HepG2 (cell line): ENCODE data around the gene CMAS.

Experiments used
- CBFB ChIP-seq: sonication (generic); formaldehyde crosslinking; IDR thresholded peaks from 2 replicates; pipeline ENCODE4 v1.4.0; 2020; ENCODE audit warnings: missing genetic modification reagents
- CBX5 ChIP-seq: sonication (generic); formaldehyde crosslinking; IDR thresholded peaks from 2 replicates; pipeline ENCODE4 v1.4.0; 2020; ENCODE audit warnings: missing genetic modification reagents, borderline replicate concordance
- FOXK2 ChIP-seq: fragments of 450-650 bp; IDR thresholded peaks from 2 replicates; pipeline ENCODE4 v1.6.1; 2016
- JUN ChIP-seq: sonication (generic); formaldehyde crosslinking; IDR thresholded peaks from 2 replicates; pipeline ENCODE4 v1.4.0; 2020; ENCODE audit warnings: mild to moderate bottlenecking, missing genetic modification reagents
- MAFF ChIP-seq: IDR thresholded peaks from 2 replicates; pipeline ENCODE4 v1.6.1; 2011; ENCODE audit warnings: low read depth, low read length, improper control_type of control experiment
- NCOR1 ChIP-seq: fragments of 200-600 bp; sonication (generic); IDR thresholded peaks from 2 replicates; pipeline ENCODE4 v1.7.0; 2017; ENCODE audit warnings: antibody characterized with exemption, low read length, borderline replicate concordance
- POLR2AphosphoS2 ChIP-seq: IDR thresholded peaks from 2 replicates; pipeline ENCODE4 v1.6.1; 2011; ENCODE audit warnings: low read depth, low read length, improper control_type of control experiment
- ZKSCAN5 ChIP-seq: sonication (generic); formaldehyde crosslinking; IDR thresholded peaks from 2 replicates; pipeline ENCODE4 v1.5.1; 2020; ENCODE audit warnings: mild to moderate bottlenecking, missing genetic modification reagents
- TF ChIP-seq, protein P1 (sequence below): sonication (generic); formaldehyde crosslinking; IDR thresholded peaks from 2 replicates; pipeline ENCODE4 v1.5.0; 2020; ENCODE audit warnings: mild to moderate bottlenecking, missing genetic modification reagents, moderate library complexity
- TF ChIP-seq, protein P2 (sequence below): sonication (generic); formaldehyde crosslinking; IDR thresholded peaks from 2 replicates; pipeline ENCODE4 v1.5.1; 2020; ENCODE audit warnings: missing genetic modification reagents, mild to moderate bottlenecking, borderline replicate concordance
- TF ChIP-seq, protein P3 (sequence below): sonication (generic); formaldehyde crosslinking; IDR thresholded peaks from 2 replicates; pipeline ENCODE4 v1.4.0; 2020; ENCODE audit warnings: missing genetic modification reagents, mild to moderate bottlenecking, borderline replicate concordance
- TF ChIP-seq, protein P4 (sequence below): sonication (generic); formaldehyde crosslinking; conservative IDR thresholded peaks from 2 replicates; pipeline ENCODE4 v1.5.0; 2020; ENCODE audit warnings: missing genetic modification reagents

DNA sequence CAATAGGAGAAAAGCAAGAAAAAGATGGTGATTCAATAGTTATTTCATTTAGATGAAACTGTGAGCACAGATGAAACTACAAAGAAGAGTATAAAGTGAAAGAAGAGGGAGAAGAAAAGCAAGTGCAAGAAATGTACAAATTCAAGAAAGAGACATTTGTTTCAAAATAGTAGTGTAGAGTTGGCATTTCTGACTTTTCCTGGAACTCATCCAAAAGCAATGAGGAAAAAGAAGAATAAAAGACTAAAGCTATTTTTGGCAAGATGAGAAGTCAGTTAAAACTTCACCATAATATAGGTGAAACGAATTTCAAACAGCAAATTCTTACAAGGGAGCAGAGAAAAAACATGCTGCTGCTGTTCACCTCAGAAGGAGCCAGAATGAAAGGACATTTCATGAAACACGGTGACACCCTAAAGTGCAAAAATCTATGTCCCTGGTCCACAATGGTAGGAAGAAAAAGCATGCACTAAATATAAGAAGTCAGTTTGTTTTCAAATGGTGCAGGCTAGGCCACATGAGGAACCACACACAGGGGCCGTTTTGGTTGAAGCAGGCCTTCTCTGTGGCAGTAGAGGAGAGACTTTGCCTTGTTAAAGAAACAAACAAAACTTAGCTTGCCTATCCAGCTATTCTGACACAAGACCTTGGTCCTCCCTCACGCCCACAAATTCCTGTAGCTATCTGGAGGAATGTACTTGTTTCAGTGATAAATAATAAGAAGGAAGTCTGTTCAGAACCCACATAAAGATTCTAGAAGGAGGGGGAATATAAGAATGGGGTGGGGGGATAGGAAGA, 11.1 kb upstream of the CMAS start:
- TF ChIP-seq, protein P1, sequence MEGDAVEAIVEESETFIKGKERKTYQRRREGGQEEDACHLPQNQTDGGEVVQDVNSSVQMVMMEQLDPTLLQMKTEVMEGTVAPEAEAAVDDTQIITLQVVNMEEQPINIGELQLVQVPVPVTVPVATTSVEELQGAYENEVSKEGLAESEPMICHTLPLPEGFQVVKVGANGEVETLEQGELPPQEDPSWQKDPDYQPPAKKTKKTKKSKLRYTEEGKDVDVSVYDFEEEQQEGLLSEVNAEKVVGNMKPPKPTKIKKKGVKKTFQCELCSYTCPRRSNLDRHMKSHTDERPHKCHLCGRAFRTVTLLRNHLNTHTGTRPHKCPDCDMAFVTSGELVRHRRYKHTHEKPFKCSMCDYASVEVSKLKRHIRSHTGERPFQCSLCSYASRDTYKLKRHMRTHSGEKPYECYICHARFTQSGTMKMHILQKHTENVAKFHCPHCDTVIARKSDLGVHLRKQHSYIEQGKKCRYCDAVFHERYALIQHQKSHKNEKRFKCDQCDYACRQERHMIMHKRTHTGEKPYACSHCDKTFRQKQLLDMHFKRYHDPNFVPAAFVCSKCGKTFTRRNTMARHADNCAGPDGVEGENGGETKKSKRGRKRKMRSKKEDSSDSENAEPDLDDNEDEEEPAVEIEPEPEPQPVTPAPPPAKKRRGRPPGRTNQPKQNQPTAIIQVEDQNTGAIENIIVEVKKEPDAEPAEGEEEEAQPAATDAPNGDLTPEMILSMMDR (CRISPR knock-in tag), result no peak
- no peak for TF ChIP-seq NCOR1
- TF ChIP-seq, protein P2, sequence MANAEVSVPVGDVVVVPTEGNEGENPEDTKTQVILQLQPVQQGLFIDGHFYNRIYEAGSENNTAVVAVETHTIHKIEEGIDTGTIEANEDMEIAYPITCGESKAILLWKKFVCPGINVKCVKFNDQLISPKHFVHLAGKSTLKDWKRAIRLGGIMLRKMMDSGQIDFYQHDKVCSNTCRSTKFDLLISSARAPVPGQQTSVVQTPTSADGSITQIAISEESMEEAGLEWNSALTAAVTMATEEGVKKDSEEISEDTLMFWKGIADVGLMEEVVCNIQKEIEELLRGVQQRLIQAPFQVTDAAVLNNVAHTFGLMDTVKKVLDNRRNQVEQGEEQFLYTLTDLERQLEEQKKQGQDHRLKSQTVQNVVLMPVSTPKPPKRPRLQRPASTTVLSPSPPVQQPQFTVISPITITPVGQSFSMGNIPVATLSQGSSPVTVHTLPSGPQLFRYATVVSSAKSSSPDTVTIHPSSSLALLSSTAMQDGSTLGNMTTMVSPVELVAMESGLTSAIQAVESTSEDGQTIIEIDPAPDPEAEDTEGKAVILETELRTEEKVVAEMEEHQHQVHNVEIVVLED (CRISPR knock-in tag), result no peak
- no peak for TF ChIP-seq POLR2AphosphoS2
- no peak for TF ChIP-seq FOXK2
- no peak for TF ChIP-seq CBFB (CRISPR knock-in tag)
- TF ChIP-seq, protein P3, sequence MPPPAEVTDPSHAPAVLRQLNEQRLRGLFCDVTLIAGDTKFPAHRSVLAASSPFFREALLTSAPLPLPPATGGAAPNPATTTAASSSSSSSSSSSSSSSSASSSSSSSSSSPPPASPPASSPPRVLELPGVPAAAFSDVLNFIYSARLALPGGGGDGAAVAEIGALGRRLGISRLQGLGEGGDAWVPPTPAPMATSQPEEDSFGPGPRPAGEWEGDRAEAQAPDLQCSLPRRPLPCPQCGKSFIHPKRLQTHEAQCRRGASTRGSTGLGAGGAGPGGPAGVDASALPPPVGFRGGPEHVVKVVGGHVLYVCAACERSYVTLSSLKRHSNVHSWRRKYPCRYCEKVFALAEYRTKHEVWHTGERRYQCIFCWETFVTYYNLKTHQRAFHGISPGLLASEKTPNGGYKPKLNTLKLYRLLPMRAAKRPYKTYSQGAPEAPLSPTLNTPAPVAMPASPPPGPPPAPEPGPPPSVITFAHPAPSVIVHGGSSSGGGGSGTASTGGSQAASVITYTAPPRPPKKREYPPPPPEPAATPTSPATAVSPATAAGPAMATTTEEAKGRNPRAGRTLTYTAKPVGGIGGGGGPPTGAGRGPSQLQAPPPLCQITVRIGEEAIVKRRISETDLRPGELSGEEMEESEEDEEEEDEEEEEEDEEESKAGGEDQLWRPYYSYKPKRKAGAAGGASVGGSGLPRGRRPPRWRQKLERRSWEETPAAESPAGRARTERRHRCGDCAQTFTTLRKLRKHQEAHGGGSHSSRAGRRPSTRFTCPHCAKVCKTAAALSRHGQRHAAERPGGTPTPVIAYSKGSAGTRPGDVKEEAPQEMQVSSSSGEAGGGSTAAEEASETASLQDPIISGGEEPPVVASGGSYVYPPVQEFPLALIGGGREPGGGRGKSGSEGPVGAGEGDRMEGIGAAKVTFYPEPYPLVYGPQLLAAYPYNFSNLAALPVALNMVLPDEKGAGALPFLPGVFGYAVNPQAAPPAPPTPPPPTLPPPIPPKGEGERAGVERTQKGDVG (CRISPR knock-in tag), result no peak
- no peak for TF ChIP-seq CBX5
- no peak for TF ChIP-seq JUN (CRISPR knock-in tag)
- no peak for TF ChIP-seq ZKSCAN5 (CRISPR knock-in tag)
- TF ChIP-seq, protein P4, sequence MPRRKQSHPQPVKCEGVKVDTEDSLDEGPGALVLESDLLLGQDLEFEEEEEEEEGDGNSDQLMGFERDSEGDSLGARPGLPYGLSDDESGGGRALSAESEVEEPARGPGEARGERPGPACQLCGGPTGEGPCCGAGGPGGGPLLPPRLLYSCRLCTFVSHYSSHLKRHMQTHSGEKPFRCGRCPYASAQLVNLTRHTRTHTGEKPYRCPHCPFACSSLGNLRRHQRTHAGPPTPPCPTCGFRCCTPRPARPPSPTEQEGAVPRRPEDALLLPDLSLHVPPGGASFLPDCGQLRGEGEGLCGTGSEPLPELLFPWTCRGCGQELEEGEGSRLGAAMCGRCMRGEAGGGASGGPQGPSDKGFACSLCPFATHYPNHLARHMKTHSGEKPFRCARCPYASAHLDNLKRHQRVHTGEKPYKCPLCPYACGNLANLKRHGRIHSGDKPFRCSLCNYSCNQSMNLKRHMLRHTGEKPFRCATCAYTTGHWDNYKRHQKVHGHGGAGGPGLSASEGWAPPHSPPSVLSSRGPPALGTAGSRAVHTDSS (CRISPR knock-in tag), result no peak
- TF ChIP-seq MAFF, result no peak
